Measurements from ENCODE around the gene ZNF593.

The ZNF593 gene

DNA sequence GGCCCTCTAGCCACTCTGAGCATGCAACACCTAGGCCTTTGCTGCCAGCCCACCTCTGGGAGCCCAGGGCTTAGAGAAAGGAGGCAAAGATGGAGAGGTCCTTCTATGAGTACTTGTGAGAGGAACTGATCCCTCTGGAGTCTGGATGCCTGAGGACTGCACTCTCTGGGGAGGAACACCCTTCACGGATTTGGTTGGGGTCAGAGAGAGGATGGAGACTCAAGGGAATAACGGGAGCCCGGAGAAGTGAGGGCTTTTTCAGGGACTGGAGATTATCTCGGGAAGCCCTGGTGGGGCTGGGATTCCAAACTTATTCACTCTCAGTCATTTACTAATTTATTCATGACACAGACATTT lies 532 bp upstream of the ZNF593 start:
- DNase-seq (ENCODE audit: low spot score): no peak

- no peak for DNase-seq (ENCODE audit: low spot score)
Observed at GRCh38 chr1:26170472-26170821, 739 bp downstream of the ZNF593 start.

DNA sequence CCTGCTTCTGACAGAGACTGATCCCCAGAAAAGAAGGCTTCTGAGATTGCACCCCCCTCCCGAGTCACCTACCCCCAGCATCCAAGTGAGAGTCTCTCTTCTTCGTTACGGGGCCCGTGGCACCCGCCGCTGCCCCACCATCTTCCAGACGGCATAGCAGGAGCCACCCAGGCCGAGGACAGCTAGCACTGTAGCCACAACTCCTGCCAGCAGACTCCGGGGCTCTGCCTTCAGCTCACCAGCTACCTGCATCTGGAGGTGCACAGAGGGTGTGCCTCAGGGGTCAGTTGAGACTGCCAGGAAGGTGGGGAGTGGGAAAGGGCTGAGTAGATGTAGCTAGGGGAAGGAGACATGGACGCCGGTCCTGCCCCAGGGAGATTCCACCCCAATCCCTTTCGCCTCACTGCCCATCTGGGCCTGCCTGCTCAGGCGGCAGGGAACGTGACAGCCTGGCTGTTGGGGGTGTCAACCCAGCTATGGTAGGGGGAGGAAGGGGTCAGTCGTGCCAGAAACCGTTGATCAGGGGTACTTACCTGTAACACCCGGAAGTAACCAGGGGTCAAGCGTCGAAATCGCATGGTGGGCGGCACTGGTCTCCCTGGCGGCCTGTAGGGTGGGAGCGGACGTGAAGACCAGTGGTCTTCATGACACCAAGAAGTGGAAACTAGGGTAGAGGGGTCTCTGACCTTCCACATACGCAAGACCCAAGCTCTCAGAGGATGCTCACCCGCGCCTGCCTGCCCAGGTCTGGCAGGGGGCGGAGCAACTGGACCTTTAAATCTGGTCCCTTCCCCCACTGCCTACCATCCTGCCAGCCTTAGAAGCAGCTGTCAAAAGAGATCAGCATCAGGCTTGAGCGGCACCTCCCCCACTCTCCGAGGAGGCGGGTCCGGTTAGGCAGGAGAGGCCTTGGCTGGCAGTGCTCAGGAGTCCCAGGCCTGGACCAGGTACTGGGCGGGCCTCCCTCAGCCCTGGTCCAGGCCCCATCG lies 1.7 kb downstream of the ZNF593 start, which contains the start of gene ZNF593OS:
Gene ZNF593OS, minus strand, starts transcription at position 749 of the 989 bp plus-strand sequence. Its CDS starts 171 bp downstream, at position 578.
- no peak for DNase-seq (ENCODE audit: low spot score)

GRCh38 chr1:26175346-26175745 lies 5.6 kb downstream of the ZNF593 start:
- no peak for DNase-seq (ENCODE audit: low spot score)

DNA sequence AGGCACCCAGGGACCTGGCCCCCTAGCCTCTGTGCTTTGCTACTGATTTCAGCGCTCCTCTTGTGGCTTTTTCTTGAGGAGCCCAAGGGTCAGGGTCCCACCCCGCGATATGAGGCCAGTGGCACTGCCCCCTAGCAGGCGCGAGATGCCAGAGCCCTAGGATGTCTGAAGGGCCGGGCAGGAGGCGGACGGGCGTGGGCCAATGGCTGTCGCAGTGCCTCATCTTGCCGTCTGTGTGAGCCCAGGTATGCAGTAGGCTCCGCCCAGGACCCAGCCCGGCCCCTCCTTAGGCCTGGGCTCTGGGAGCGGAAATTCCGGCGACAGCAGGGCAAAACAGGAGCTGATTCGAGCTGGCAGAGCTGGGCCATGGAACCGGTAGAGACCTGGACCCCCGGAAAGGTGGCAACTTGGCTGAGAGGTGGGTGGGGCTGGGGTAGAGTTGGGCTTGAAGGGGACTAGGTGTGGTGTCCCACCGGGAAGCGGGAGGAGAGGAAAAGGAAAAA lies 7.5 kb downstream of the ZNF593 start, which contains the start of gene CNKSR1:
Gene CNKSR1, plus strand, starts transcription at position 310 of the 503 bp plus-strand sequence. Its CDS starts 57 bp downstream, at position 367.
- no peak for DNase-seq (ENCODE audit: low spot score)

- no peak for DNase-seq (ENCODE audit: low spot score)
Observed at GRCh38 chr1:26180010-26180506, 10.3 kb downstream of the ZNF593 start.

DNA sequence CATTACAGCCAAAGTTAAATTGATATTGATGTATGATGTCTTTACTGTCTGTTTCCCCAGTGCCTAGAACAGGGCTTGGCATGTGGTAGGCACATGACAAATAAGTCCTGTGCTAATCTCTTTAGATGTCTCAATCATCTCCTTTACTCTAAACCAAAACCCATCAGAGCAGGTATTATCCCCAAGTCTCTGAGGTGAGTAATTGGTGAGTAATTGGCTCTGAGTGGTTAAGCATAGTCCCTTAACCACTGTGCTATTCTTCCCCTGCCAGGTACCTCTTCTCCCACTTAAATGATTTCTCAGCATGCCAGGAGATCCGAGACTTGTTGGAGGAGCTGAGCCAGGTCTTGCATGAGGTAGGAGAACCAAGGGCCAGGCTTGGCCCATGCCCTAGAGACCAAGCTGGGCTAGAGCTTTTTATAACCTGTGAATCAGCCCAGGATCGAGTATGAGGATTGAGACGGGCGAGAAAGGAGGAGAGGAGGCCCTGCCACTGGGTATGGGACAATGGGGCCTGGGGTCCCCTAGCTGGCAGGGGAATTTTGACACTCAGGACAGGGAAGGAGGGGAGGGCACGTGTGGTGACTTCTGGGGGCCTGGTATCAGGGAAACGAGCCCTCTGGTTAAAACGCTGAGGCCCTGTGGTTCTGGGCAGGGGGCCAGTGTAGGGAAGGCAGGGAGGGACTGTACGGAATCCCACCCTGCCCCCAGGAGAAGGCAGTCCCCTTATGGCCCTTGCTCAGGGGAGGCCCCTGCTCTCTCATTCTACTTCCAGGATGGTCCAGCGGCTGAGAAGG lies 12.1 kb downstream of the ZNF593 start:
- no peak for DNase-seq (ENCODE audit: low spot score)

DNA sequence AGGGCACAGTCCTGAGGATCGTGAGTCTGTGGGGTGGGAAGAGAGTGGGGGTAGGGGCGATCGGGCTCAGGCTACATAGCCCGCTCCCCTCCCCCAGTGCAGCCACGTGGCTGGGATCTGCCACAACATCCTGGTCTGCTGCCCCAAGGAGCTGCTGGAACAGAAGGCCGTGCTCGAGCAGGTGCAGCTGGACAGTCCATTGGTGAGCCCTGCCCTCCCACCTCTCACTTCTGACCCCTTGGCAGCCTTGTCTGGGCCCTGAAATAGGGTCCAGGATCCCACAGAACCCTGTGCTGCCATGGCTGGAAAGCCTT lies 12.6 kb downstream of the ZNF593 start:
- DNase-seq (ENCODE audit: low spot score): no peak

DNA sequence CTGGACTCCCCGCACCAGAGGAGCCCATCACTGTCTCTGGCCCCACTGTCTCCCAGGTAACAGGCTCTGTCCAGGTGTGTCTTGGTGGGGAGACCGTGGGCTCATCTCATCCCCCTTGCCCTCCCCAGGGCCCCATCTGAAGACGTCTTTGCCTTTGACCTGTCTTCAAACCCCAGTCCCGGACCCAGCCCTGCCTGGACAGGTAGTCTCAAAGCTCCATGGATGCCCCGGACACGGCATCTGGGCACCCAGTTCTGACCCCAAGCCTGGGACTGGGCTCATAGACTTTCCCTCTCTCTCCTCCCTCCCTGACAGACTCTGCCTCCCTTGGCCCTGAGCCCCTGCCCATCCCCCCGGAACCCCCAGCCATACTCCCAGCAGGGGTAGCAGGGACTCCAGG lies 14.4 kb downstream of the ZNF593 start:
- no peak for DNase-seq (ENCODE audit: low spot score)

DNA sequence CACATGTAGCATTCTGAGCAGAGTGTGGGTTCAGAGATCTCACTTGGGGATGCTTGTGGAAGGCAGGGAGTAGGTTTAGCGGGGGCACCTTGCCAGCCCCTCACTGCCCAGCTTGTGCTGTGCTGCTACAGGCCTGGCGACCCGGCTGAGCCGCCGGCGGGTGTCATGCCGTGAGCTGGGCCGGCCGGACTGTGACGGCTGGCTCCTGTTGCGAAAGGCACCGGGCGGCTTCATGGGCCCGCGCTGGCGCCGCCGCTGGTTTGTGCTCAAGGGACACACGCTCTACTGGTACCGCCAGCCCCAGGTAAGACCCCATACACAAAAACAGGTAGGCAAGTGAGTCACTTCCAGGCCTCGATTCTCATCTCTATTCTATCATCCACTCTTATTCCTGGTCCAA lies 15.2 kb downstream of the ZNF593 start:
- no peak for DNase-seq (ENCODE audit: low spot score)

GRCh38 chr1:26187882-26188281 lies 18.2 kb downstream of the ZNF593 start:
- DNase-seq (ENCODE audit: low spot score): no peak

- DNase-seq (ENCODE audit: low spot score): no peak
Observed at GRCh38 chr1:26188477-26188876, 18.8 kb downstream of the ZNF593 start.

DNA sequence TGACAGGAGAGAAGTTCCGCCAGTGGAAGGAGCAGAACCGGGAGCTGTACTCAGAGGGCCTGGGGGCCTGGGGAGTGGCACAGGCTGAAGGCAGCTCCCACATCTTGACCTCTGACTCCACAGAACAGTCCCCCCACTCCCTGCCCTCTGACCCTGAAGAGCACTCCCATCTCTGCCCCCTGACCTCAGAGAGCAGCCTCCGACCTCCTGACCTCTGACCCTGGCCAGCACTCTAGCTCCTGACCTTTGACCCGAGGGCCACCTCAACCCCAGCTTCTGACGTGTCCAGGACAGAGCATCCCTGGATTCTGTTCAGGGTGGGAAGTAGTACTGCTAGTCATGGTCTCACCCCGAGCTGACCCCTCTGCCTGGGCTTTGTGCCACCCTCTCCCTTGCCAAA lies 19.6 kb downstream of the ZNF593 start:
- DNase-seq (ENCODE audit: low spot score): no peak

DNA sequence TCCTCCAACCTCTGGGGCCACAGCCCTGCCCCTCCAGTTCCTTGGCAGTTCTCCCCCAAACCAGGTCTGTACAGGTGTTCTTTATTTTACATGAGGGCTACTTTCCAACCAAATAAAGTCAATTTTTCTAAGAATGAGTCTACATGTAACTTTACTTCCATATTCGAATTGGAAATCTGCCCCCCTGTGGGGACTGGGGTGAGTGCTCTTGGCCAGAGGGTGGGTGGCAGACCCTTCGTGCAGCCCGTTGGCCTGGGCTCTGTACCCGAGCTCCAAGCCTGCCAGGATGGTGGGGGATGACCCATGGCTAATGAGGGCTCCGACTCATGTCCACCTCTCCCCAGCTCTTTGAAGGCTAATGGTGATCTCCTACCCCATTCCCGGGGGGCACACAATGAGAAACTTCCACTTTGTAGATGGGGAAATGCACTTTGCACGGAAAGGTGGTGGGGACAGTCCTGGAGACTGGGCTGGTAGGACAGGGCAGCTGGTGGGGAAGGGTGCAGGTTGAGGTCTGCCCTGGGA lies 20.1 kb downstream of the ZNF593 start:
- no peak for DNase-seq (ENCODE audit: low spot score)

- no peak for DNase-seq (ENCODE audit: low spot score)
Observed at GRCh38 chr1:26190373-26190987, 20.8 kb downstream of the ZNF593 start, which contains the start of gene CATSPER4. CATSPER4 (plus strand) TSS chr1:26190602; CDS start chr1:26190628, 26 bp downstream.

GRCh38 chr1:26191739-26192138 lies 22.0 kb downstream of the ZNF593 start:
- no peak for DNase-seq (ENCODE audit: low spot score)

- no peak for DNase-seq (ENCODE audit: low spot score)
Observed at GRCh38 chr1:26195805-26196204, 26.1 kb downstream of the ZNF593 start.

DNA sequence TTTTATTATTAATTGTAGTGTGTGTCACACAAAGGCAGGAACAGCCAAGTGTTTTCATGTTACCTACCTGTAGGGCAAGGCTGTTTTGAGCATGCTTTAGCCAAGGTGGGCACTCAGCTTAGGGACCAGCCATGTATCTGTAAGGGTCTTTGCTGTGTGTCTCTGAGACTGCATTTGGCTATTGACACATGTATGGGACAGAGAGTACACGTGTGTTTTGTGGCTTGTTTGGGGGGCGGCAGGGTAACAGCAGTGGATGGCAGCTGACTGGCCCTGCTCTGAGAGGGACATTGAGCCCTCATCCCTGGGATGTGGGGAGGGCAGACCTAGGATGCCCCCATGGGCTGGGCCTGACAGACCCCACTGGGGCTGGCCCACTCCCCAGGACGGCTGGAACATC lies 27.6 kb downstream of the ZNF593 start:
- DNase-seq (ENCODE audit: low spot score): no peak

- DNase-seq (ENCODE audit: low spot score): no peak
Observed at GRCh38 chr1:26197813-26198212, 28.1 kb downstream of the ZNF593 start.

DNA sequence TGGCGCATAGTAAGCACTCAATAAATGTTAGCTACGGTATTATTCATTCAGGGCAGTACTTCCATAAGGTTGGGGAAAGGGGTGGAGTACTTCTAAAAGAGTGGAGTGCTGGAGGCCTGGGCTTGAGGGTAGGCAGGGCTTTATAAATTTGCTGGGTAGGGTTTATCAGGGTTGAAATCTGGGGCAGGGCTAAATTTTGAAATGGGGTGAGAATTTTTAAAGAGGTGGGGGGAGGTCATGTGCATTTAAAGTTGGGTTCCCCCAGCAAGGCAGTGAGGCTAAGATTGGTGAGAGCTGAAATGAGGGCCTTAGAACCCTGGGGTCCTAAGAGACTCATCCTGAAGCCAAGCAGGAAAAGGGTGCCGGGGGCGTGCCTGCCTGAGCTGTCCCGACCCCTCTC lies 30.7 kb downstream of the ZNF593 start:
- no peak for DNase-seq (ENCODE audit: low spot score)

- no peak for DNase-seq (ENCODE audit: low spot score)
Observed at GRCh38 chr1:26203642-26204318, 34.1 kb downstream of the ZNF593 start.

Measured in left forelimb (tissue), 1 donor.